SU-DHL-6 (cell line): Measurements from ENCODE around the gene SDS.

ENCODE experiments used
- H2AFZ ChIP-seq: fragments of 200-600 bp; sonication (generic); 2 replicates; pipeline ENCODE4 v1.6.1; 2014; ENCODE audit warnings: low read depth, mild to moderate bottlenecking, moderate library complexity, mixed read lengths, antibody characterized with exemption, low read length; ENCODE audit not compliant: severe bottlenecking
- H3F3A ChIP-seq: fragments of 200-600 bp; shearing (Covaris generic); 2 replicates; pipeline ENCODE4 v1.6.0; 2016; ENCODE audit warnings: antibody characterized with exemption, mild to moderate bottlenecking; ENCODE audit not compliant: insufficient read depth
- H3K27ac ChIP-seq: fragments of 200-600 bp; sonication (generic); 2 replicates; pipeline ENCODE4 v1.5.1; 2016; ENCODE audit warnings: low read depth, mild to moderate bottlenecking, low read length, moderate library complexity, mixed read lengths
- H3K27me3 ChIP-seq: fragments of 200-600 bp; sonication (generic), shearing (Covaris generic); 2 replicates; pipeline ENCODE4 v1.6.0; 2014; ENCODE audit warnings: mild to moderate bottlenecking, low read length
- H3K36me3 ChIP-seq: fragments of 200-600 bp; sonication (generic); 2 replicates; pipeline ENCODE4 v1.6.1; 2014; ENCODE audit warnings: mild to moderate bottlenecking, low read length, mixed read lengths
- H3K4me2 ChIP-seq: fragments of 300-600, 200-600 bp; shearing (Covaris generic), sonication (generic); 2 replicates; pipeline ENCODE4 v1.6.0; 2014; ENCODE audit warnings: low read length, low read depth, mild to moderate bottlenecking; ENCODE audit not compliant: poor library complexity, severe bottlenecking
- H3K4me3 ChIP-seq: fragments of 200-600 bp; sonication (generic); 2 replicates; pipeline ENCODE4 v1.5.1; 2014; ENCODE audit warnings: antibody characterized with exemption, low read length, mild to moderate bottlenecking, mixed read lengths; ENCODE audit not compliant: insufficient read depth, poor library complexity, severe bottlenecking
- H3K79me2 ChIP-seq: fragments of 200-600 bp; sonication (generic); 2 replicates; pipeline ENCODE4 v1.6.1; 2014; ENCODE audit warnings: mild to moderate bottlenecking, low read length, moderate library complexity; ENCODE audit not compliant: insufficient read depth
- H3K9ac ChIP-seq: fragments of 200-600 bp; sonication (generic); 2 replicates; pipeline ENCODE4 v1.7.0; 2014; ENCODE audit warnings: mild to moderate bottlenecking, low read length
- H3K9me2 ChIP-seq: fragments of 200-600 bp; sonication (generic); replicated peaks from 2 replicates; pipeline ENCODE4 v1.6.1; 2014; ENCODE audit warnings: low read length; ENCODE audit not compliant: insufficient read depth
- H3K9me3 ChIP-seq: fragments of 200-600 bp; sonication (generic); 2 replicates; pipeline ENCODE4 v1.6.1; 2014; ENCODE audit warnings: low read length, mixed read lengths; ENCODE audit not compliant: insufficient read depth
- H4K20me1 ChIP-seq: fragments of 200-600 bp; sonication (generic); 2 replicates; pipeline ENCODE4 v1.6.1; 2014; ENCODE audit warnings: low read depth, mild to moderate bottlenecking, antibody characterized with exemption, low read length, moderate library complexity, mixed read lengths
- EZH2phosphoT487 ChIP-seq: fragments of 200-600 bp; sonication (generic), shearing (Covaris generic); conservative IDR thresholded peaks from 2 replicates; pipeline ENCODE4 v1.6.1; 2018; ENCODE audit warnings: mild to moderate bottlenecking, antibody characterized with exemption, low read length, moderate library complexity, mixed read lengths
- TF ChIP-seq, protein P1 (sequence below): fragments of 200-600 bp; sonication (generic); IDR thresholded peaks from one replicate; pipeline ENCODE4 v1.5.1; 2017; ENCODE audit warnings: antibody characterized with exemption, mild to moderate bottlenecking, low read length, moderate library complexity; ENCODE audit not compliant: insufficient read depth, poor library complexity, severe bottlenecking

SDS gene

DNA sequence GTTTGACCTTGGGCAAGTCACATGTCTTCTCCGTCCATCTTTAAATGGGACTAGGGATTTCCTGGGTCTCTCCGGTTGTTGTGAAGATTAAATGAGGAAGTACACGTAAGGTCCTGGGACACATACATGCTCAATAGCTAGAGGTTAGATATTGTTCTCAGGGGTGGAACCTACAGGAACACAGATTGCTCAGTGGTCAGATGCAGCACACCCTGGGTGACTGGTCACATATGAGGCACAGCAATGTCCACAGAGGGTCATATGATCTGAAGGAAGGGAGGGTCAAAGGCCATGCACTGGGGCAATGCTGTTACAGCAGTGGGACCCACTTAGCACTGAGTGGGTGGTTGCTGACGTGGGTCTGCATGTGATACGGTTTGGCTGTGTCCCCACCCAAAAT, 57.3 kb downstream of the SDS start:
- Histone ChIP-seq H2AFZ (no peak overlapping the region), H3K4me2 (no peak overlapping the region), H3F3A (no peaks in the 10 kb centered on the region), H3K9me2 (no peaks in the 10 kb centered on the region), H3K4me3 (no peak overlapping the region), H3K36me3 (no peaks in the 10 kb centered on the region), H3K79me2 (no peaks in the 10 kb centered on the region), H3K27ac (no peak overlapping the region), H4K20me1 (no peaks in the 10 kb centered on the region), H3K27me3 (no peaks in the 10 kb centered on the region), H3K9me3 (no peaks in the 10 kb centered on the region), H3K9ac (no peak overlapping the region)
- TF ChIP-seq, protein P1, sequence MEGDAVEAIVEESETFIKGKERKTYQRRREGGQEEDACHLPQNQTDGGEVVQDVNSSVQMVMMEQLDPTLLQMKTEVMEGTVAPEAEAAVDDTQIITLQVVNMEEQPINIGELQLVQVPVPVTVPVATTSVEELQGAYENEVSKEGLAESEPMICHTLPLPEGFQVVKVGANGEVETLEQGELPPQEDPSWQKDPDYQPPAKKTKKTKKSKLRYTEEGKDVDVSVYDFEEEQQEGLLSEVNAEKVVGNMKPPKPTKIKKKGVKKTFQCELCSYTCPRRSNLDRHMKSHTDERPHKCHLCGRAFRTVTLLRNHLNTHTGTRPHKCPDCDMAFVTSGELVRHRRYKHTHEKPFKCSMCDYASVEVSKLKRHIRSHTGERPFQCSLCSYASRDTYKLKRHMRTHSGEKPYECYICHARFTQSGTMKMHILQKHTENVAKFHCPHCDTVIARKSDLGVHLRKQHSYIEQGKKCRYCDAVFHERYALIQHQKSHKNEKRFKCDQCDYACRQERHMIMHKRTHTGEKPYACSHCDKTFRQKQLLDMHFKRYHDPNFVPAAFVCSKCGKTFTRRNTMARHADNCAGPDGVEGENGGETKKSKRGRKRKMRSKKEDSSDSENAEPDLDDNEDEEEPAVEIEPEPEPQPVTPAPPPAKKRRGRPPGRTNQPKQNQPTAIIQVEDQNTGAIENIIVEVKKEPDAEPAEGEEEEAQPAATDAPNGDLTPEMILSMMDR, result no peak
- TF ChIP-seq EZH2phosphoT487, result no peak

DNA sequence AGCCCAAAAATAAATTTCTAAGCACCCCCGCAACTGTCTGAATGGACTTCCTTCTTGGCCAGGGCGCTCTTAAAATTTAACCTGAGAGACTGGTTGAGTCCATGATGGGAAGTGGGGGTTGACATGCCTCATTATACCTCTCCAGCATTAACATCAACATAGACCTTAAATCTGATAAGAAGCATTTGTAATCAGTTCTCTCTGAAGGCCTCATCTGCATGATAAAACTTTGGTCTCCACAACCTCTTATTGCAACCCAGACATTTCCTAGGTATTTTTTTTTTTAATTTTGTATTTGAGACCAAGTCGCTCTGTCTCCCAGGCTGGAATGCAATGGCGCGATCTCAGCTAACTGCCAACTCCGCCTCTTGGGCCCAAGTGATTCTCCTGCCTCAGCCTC, 58.4 kb downstream of the SDS start:
- no peak overlapping the region for H3K4me3 ChIP-seq
- no peak for TF ChIP-seq EZH2phosphoT487
- TF ChIP-seq, protein P1, result no peak
- H3K79me2 ChIP-seq, result no peaks in the 10 kb centered on the region
- no peaks in the 10 kb centered on the region for H3F3A ChIP-seq
- no peaks in the 10 kb centered on the region for H3K36me3 ChIP-seq
- no peaks in the 10 kb centered on the region for H3K9me2 ChIP-seq
- H3K4me2 ChIP-seq, result no peak overlapping the region
- no peak overlapping the region for H3K9ac ChIP-seq
- H4K20me1 ChIP-seq, result no peaks in the 10 kb centered on the region
- H3K27me3 ChIP-seq, result no peaks in the 10 kb centered on the region
- no peak overlapping the region for H2AFZ ChIP-seq
- no peak overlapping the region for H3K27ac ChIP-seq
- no peaks in the 10 kb centered on the region for H3K9me3 ChIP-seq
